HepG2 (cell line): ENCODE data around the gene C2orf49. TPM values are rescaled to one million over a fixed set of nuclear protein-coding genes. Genes with fewer than 3 reads are reported as not detected.

Experiments used
- ATAC-seq: fragments of 200-7000 bp; cut with Tn5 transposase; 3 replicates; pipeline ENCODE4 v1.9.1; 2020; ENCODE audit warnings: mild to moderate bottlenecking, moderate library complexity
- BruUV-seq: library from RNA; stranded (reverse); fragments of 400-500 nt; replicated peaks from 2 replicates; lab custom pipeline; 2021; lab: Mats Ljungman, UMichigan
- CTCF ChIA-PET: fragments of 300-600 bp; formaldehyde crosslinking; extraction: SDS; loops from one replicate; lab custom pipeline; 2021; ENCODE audit warnings: low total read pairs, inconsistent platforms, low intra/inter-chr PET ratio; lab: Yijun Ruan, JAX
- POLR2A ChIA-PET: fragments of 350-600 bp; sonication (Branson Sonifier 250); formaldehyde crosslinking; loops from one replicate; lab custom pipeline; 2020; ENCODE audit warnings: antibody characterized with exemption, inconsistent platforms; lab: Yijun Ruan, JAX
- DNase-seq: peaks from one replicate; pipeline ENCODE4 v3.0.0-alpha.2; 2015; ENCODE audit warnings: low spot score
- FAIRE-seq: peaks from 3 replicates; lab custom pipeline; 2011; peaks lifted over from hg19 to GRCh38; lab: Jason Lieb, UNC
- H2AFZ ChIP-seq: one replicate; pipeline ENCODE4 v1.6.1; 2011; ENCODE audit warnings: low read length, inconsistent platforms
- H3K27ac ChIP-seq: fragments of 300-600 bp; 3 replicates; pipeline ENCODE4 v1.8.0; 2011; ENCODE audit warnings: mixed run types, mild to moderate bottlenecking, mixed read lengths, low read length, inconsistent platforms; ENCODE audit not compliant: insufficient read depth; ENCODE audit errors: extremely low read length
- H3K27me3 ChIP-seq, 2 experiments: fragments of 200-600 bp in 1 of 2; 2 replicates in 1 of 2; 3 replicates in 1 of 2; pipeline versions ENCODE4 v1.6.0 to v1.8.0; 2011; ENCODE audit warnings: low read length in 2 of 2, mild to moderate bottlenecking in 2 of 2, moderate library complexity in 2 of 2, inconsistent platforms in 1 of 2; ENCODE audit not compliant: insufficient read depth in 2 of 2, control insufficient read depth in 1 of 2
- H3K36me3 ChIP-seq, 2 experiments: fragments of 200-600 bp in 1 of 2; replicated peaks in 1 of 2; 2 replicates in 1 of 2; 3 replicates in 1 of 2; pipeline versions ENCODE4 v1.5.1 to v1.8.0; 2011; ENCODE audit warnings: low read length in 2 of 2, inconsistent platforms in 1 of 2; ENCODE audit not compliant: insufficient read depth in 2 of 2, control insufficient read depth in 1 of 2
- H3K4me1 ChIP-seq: 2 replicates; pipeline ENCODE4 v1.5.1; 2012; ENCODE audit warnings: low read length, inconsistent platforms; ENCODE audit not compliant: insufficient read depth
- H3K4me2 ChIP-seq: 2 replicates; pipeline ENCODE4 v1.6.0; 2011; ENCODE audit warnings: low read depth, low read length, inconsistent platforms
- H3K4me3 ChIP-seq, 3 experiments: fragments of 200-600 bp in 1 of 3; sonication (generic), shearing (Covaris generic) in 1 of 3; replicated peaks in 1 of 3; 2 replicates each; pipeline ENCODE4 v1.5.1; 2011 to 2016; ENCODE audit warnings: low read length in 3 of 3, inconsistent platforms in 2 of 3, low read depth in 2 of 3, mild to moderate bottlenecking in 2 of 3, control low read depth in 1 of 3, mixed read lengths in 1 of 3; ENCODE audit not compliant: insufficient read depth in 1 of 3
- H3K79me2 ChIP-seq: one replicate; pipeline ENCODE4 v1.6.1; 2011; ENCODE audit warnings: low read length, inconsistent platforms; ENCODE audit not compliant: insufficient read depth
- H3K9ac ChIP-seq: 2 replicates; pipeline ENCODE4 v1.6.0; 2011; ENCODE audit warnings: mild to moderate bottlenecking, low read depth, low read length, inconsistent platforms; ENCODE audit not compliant: insufficient read depth
- H3K9me3 ChIP-seq: 2 replicates; pipeline ENCODE4 v1.5.1; 2012; ENCODE audit warnings: mild to moderate bottlenecking, low read length
- H4K20me1 ChIP-seq: 2 replicates; pipeline ENCODE4 v1.6.0; 2011; ENCODE audit warnings: inconsistent platforms, mild to moderate bottlenecking, low read length, moderate library complexity; ENCODE audit not compliant: insufficient read depth
- AGO2 ChIP-seq: fragments of 200-400 bp; formaldehyde crosslinking; optimal IDR thresholded peaks from 2 replicates; pipeline ENCODE3; 2017; ENCODE audit warnings: mild to moderate bottlenecking, low read depth, low read length, moderate library complexity
- ELF1 ChIP-seq: sonication (generic); formaldehyde crosslinking; IDR thresholded peaks from 2 replicates; pipeline ENCODE4 v1.4.0; 2020; ENCODE audit warnings: missing genetic modification reagents
- MAFG ChIP-seq: sonication (generic); formaldehyde crosslinking; IDR thresholded peaks from 2 replicates; pipeline ENCODE4 v1.5.1; 2020; ENCODE audit warnings: mild to moderate bottlenecking, missing genetic modification reagents
- NFIB ChIP-seq: sonication (generic); formaldehyde crosslinking; IDR thresholded peaks from 2 replicates; pipeline ENCODE4 v1.9.0; 2021; ENCODE audit warnings: missing genetic modification reagents, mild to moderate bottlenecking, borderline replicate concordance
- ZBTB33 ChIP-seq: sonication (generic); formaldehyde crosslinking; IDR thresholded peaks from 2 replicates; pipeline ENCODE4 v1.4.0; 2020; ENCODE audit warnings: missing genetic modification reagents
- ZNF160 ChIP-seq: sonication (generic); formaldehyde crosslinking; IDR thresholded peaks from 2 replicates; pipeline ENCODE4 v1.8.0; 2022; ENCODE audit warnings: mild to moderate bottlenecking, inconsistent platforms, missing genetic modification reagents
- ZNF20 ChIP-seq: sonication (generic); formaldehyde crosslinking; IDR thresholded peaks from 2 replicates; pipeline ENCODE4 v1.4.0; 2020; ENCODE audit warnings: mild to moderate bottlenecking, moderate library complexity, missing genetic modification reagents
- ZNF430 ChIP-seq: sonication (generic); formaldehyde crosslinking; IDR thresholded peaks from 2 replicates; pipeline ENCODE4 v1.9.0; 2021; ENCODE audit warnings: mild to moderate bottlenecking, missing genetic modification reagents
- ZNF614 ChIP-seq: IDR thresholded peaks from 2 replicates; pipeline ENCODE4 v1.6.1; 2018; ENCODE audit warnings: missing biosample characterization, missing genetic modification reagents, inconsistent platforms, borderline replicate concordance
- ZNF687 ChIP-seq: sonication (generic); formaldehyde crosslinking; IDR thresholded peaks from 2 replicates; pipeline ENCODE4 v1.5.1; 2020; ENCODE audit warnings: mild to moderate bottlenecking, missing genetic modification reagents, moderate library complexity
- ZNF878 ChIP-seq: sonication (generic); formaldehyde crosslinking; IDR thresholded peaks from 2 replicates; pipeline ENCODE4 v1.8.1; 2023; ENCODE audit warnings: mild to moderate bottlenecking, missing genetic modification reagents, moderate library complexity
- WGBS: methylation state at CpG from one replicate; pipeline ENCODE4 v1.1.6; 2017; ENCODE audit warnings: low lambda C conversion rate; 5-methylcytosine and 5-hydroxymethylcytosine counted together
- in situ Hi-C: cut with HindIII; loops from 2 replicates; pipeline ENCODE4 v1.10.0; 2017; ENCODE audit warnings: low pct_unique_long_range_greater_than_20kb; ENCODE audit not compliant: extremely low pct_ligation_motif_present
- intact Hi-C: fragments of 100-400 bp; cut with micrococcal nuclease; formaldehyde crosslinking; loops from one replicate; pipeline ENCODE4 v1.10.0; 2022; ENCODE audit not compliant: unreplicated experiment
- polyA plus RNA-seq, 8 experiments: library from polyadenylated mRNA; depleted of rRNA in 3 of 8; stranded (reverse) in 7 of 8; unstranded in 1 of 8; fragments of >200 nt; fragmentation: Illumina TruSeq in 4 of 8; extraction: Trizol in 4 of 8; gene quantifications; 2 replicates each; pipeline versions ENCODE4 v1.2.1 to v1.2.3, GENCODE V29; 2011 to 2016; ENCODE audit warnings: low read depth in 4 of 8, missing spikeins in 1 of 8, mixed read lengths in 1 of 8; ENCODE audit not compliant: insufficient read depth in 1 of 8
- total RNA-seq, 5 experiments: library from RNA; depleted of rRNA; stranded (reverse); fragments of >200 nt; fragmentation: Illumina TruSeq; extraction: Trizol; gene quantifications; 2 replicates each; pipeline ENCODE4 v1.2.3, GENCODE V29; 2016; ENCODE audit warnings: low read depth in 1 of 5

C2orf49 gene
- total and polyA plus RNA-seq, 2 of the 13 experiments (the other 11 are each of a cell fraction or from before 2014, with no cell fraction given), result 24.7 to 28.8 TPM

GRCh38 chr2:105361102-105361889 lies 24.0 kb downstream of the C2orf49 start (continued):
- TF ChIP-seq ZBTB33, result no peak

GRCh38 chr2:105362862-105363591 lies 25.7 kb downstream of the C2orf49 start:
- 0 out of 2 replicates have a peak, but pooled peaks have one; percentile 14 for TF ChIP-seq ZNF687 (CRISPR knock-in tag)
- no peak for TF ChIP-seq ZNF878 (CRISPR knock-in tag)
- no peak for TF ChIP-seq ZNF614 (CRISPR knock-in tag)
- peak; percentile 33 for TF ChIP-seq AGO2
- no peak for TF ChIP-seq ZNF430 (CRISPR knock-in tag)
- no peak for TF ChIP-seq MAFG (CRISPR knock-in tag)
- no peak for TF ChIP-seq ZNF160 (CRISPR knock-in tag)
- TF ChIP-seq ELF1 (CRISPR knock-in tag), result no peak
- no peak for TF ChIP-seq NFIB (CRISPR knock-in tag)
- no peak for TF ChIP-seq ZNF20 (CRISPR knock-in tag)
- Histone ChIP-seq H3K9ac (no peak overlapping the region), H3K4me2 (no peak overlapping the region), H3K27me3 (no peaks in the 10 kb centered on the region), H2AFZ (no peak overlapping the region), H4K20me1 (no peaks in the 10 kb centered on the region), H3K79me2 (no peaks in the 10 kb centered on the region), H3K4me3 (no peak overlapping the region), H3K9me3 (no peaks in the 10 kb centered on the region), H3K36me3 (peaks cover 28 to 32% of the 10 kb centered on the region in 2 experiments), H3K27ac (no peak overlapping the region), H3K4me1 (no peaks in the 10 kb centered on the region)
- no TSS peak for BruUV-seq
- CTCF ChIA-PET, result interaction anchor here (0.8 kb wide), 1 partner anchor 158 kb away, joined by 3 read pairs; no protein-coding TSS in a partner anchor
- DNase-seq (no peak), FAIRE-seq (no peak), ATAC-seq (no peak)
- in situ Hi-C loops, result no loop called here
- POLR2A ChIA-PET, result no interaction called here
- 87% methylated on average over 15 of the region's 15 CpGs for WGBS
- intact Hi-C loops, result no loop called here
